ENCODE measurements around the gene HOXC4. TPM values are rescaled to one million over a fixed set of nuclear protein-coding genes. Genes with fewer than 3 reads are reported as not detected.

The HOXC4 gene
- total RNA-seq, 1 experiment from 2014 or later: not detected

GRCh38 chr12:54033106-54033979, 20.3 kb upstream of the HOXC4 start:
- Histone ChIP-seq H3K23me2 (ENCODE audit: insufficient read length, low read depth, low read length, poor library complexity, severe bottlenecking) (no peaks in the 10 kb centered on the region), H4K8ac (replicated peaks; ENCODE audit: insufficient read length, low read depth, low read length) (no peak overlapping the region), H3K56ac (ENCODE audit: insufficient read length, low read depth, low read length) (no peak overlapping the region), H3K4me1 (ENCODE audit: insufficient read depth, low read length) (no peaks in the 10 kb centered on the region), H2AFZ (ENCODE audit: low read length) (no peak overlapping the region), H3K14ac (ENCODE audit: insufficient read depth, low read length) (no peak overlapping the region), H3K18ac (ENCODE audit: insufficient read length, low read depth, low read length) (no peak overlapping the region), H4K5ac (ENCODE audit: insufficient read length, low read depth, low read length) (no peak overlapping the region), H2BK20ac (ENCODE audit: low read depth, low read length, poor library complexity, severe bottlenecking) (no peak overlapping the region), H4K20me1 (ENCODE audit: control insufficient read depth, insufficient read depth, insufficient read length) (no peaks in the 10 kb centered on the region), H3K9ac (ENCODE audit: extremely low read depth, insufficient read length, low read length) (no peak overlapping the region), H3K79me1 (ENCODE audit: insufficient read depth, low read depth, low read length, poor library complexity, severe bottlenecking) (no peaks in the 10 kb centered on the region), H3K9me3 (ENCODE audit: control insufficient read depth, low read depth, low read length) (no peaks in the 10 kb centered on the region), H2BK15ac (ENCODE audit: low read depth, low read length) (no peak overlapping the region), H2BK12ac (ENCODE audit: insufficient read length, low read depth, low read length) (no peak overlapping the region), H2AK5ac (ENCODE audit: insufficient read length, low read length) (no peak overlapping the region), H2BK5ac (ENCODE audit: insufficient read length, low read length) (no peak overlapping the region), H3K23ac (ENCODE audit: insufficient read length, low read depth, low read length) (no peak overlapping the region), H3T11ph (ENCODE audit: low read length) (no peak overlapping the region), H3K27ac (ENCODE audit: insufficient read length, low read depth, low read length) (no peak overlapping the region), H4K91ac (ENCODE audit: insufficient read length, low read depth, low read length) (no peak overlapping the region), H3K4ac (ENCODE audit: low read depth, low read length) (no peak overlapping the region), H3K79me2 (ENCODE audit: insufficient read depth, low read length) (no peaks in the 10 kb centered on the region), H3K27me3 (ENCODE audit: insufficient read depth, low read length) (peaks cover 97% of the 10 kb centered on the region), H3K4me2 (ENCODE audit: insufficient read depth, insufficient read length, low read length) (no peak overlapping the region), H2BK120ac (ENCODE audit: low read depth, low read length, poor library complexity, severe bottlenecking) (no peak overlapping the region)
- TF ChIP-seq, protein P1, sequence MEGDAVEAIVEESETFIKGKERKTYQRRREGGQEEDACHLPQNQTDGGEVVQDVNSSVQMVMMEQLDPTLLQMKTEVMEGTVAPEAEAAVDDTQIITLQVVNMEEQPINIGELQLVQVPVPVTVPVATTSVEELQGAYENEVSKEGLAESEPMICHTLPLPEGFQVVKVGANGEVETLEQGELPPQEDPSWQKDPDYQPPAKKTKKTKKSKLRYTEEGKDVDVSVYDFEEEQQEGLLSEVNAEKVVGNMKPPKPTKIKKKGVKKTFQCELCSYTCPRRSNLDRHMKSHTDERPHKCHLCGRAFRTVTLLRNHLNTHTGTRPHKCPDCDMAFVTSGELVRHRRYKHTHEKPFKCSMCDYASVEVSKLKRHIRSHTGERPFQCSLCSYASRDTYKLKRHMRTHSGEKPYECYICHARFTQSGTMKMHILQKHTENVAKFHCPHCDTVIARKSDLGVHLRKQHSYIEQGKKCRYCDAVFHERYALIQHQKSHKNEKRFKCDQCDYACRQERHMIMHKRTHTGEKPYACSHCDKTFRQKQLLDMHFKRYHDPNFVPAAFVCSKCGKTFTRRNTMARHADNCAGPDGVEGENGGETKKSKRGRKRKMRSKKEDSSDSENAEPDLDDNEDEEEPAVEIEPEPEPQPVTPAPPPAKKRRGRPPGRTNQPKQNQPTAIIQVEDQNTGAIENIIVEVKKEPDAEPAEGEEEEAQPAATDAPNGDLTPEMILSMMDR (conservative IDR thresholded peaks at IDR 0.05): no peak
- peaks cover 2 to 9% of the 10 kb centered on the region in 2 experiments; a peak in 3 of 5 replicates for H3K9me3 Mint-ChIP-seq
- H3K27me3 Mint-ChIP-seq (ENCODE audit: low read depth): peaks cover 99% of the 10 kb centered on the region
- no CpG with 5 or more reads among the region's 61 CpGs for WGBS (ENCODE audit: extremely low coverage, insufficient read length, low lambda C conversion rate)
- no peak overlapping the region for H3K27ac Mint-ChIP-seq
- DNase-seq: no peak
- peaks cover 17 to 25% of the 10 kb centered on the region in 2 experiments for H3K4me1 Mint-ChIP-seq
- H3K4me3 Mint-ChIP-seq: peak overlapping the region in 1 of 2 experiments; percentile 56; a peak in 2 of 5 replicates
- peaks cover 0 to 7% (median 0%) of the 10 kb centered on the region in 3 experiments; a peak in 2 of 7 replicates for H3K36me3 Mint-ChIP-seq (ENCODE audit: insufficient read depth in 1 of 3, low read depth in 3 of 3)

All from H9 (cell line).